ENCODE measurements around the gene PRDM16. TPM values are rescaled to one million over a fixed set of nuclear protein-coding genes. Genes with fewer than 3 reads are reported as not detected.

Gene PRDM16
- total RNA-seq, 1 experiment from 2014 or later = 0.17 TPM

DNA sequence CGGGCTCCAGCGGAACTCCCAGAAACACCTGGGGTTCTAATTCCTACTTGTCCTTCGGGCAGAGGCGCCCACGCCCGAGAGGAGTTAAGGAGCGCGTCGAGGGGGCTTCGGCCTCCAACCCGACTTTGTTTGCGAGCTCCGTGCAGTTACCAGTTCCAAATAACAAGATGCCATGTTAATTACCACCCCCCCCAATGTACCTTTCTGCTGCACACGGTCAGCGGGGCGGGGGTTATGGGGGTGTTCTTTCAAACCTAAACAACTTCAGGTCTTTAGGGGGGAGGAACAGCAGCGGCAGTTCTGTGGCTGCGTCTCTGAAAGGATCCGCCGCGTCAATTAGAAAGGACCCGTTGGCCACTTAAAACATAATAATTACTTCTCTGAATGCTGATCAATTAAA, 114.8 kb downstream of the PRDM16 start:
- peaks cover 4% of the 10 kb centered on the region for H3K23me2 ChIP-seq (ENCODE audit: insufficient read length, low read depth, low read length, poor library complexity, severe bottlenecking)
- Mint-ChIP-seq H3K9me3 (no peaks in the 10 kb centered on the region), H3K4me3 (no peak overlapping the region)

More for the DNA sequence above, 114.8 kb downstream of the PRDM16 start:
- no peaks in the 10 kb centered on the region for H3K27me3 ChIP-seq (ENCODE audit: insufficient read depth, low read length)
- no peak overlapping the region for H4K91ac ChIP-seq (ENCODE audit: insufficient read length, low read depth, low read length)
- no peak overlapping the region for H4K8ac ChIP-seq (replicated peaks; ENCODE audit: insufficient read length, low read depth, low read length)
- Mint-ChIP-seq H3K36me3 (ENCODE audit: insufficient read depth in 1 of 3, low read depth in 3 of 3) (no peaks in the 10 kb centered on the region), H3K27ac (no peak overlapping the region; a peak in 1 of 7 replicates), H3K27me3 (ENCODE audit: low read depth) (peaks cover 3% of the 10 kb centered on the region), H3K4me1 (peaks cover 4 to 9% of the 10 kb centered on the region in 2 experiments; a peak in 3 of 4 replicates)
- no peak overlapping the region for H3K9ac ChIP-seq (ENCODE audit: extremely low read depth, insufficient read length, low read length)
- H3K4me1 ChIP-seq (ENCODE audit: insufficient read depth, low read length) = no peaks in the 10 kb centered on the region
- WGBS (ENCODE audit: extremely low coverage, insufficient read length, low lambda C conversion rate) = no CpG with 5 or more reads among the region's 22 CpGs
- peaks cover 4% of the 10 kb centered on the region for H3K9me3 ChIP-seq (ENCODE audit: control insufficient read depth, low read depth, low read length)
- no peak overlapping the region for H3K4ac ChIP-seq (ENCODE audit: low read depth, low read length)
- H3K79me2 ChIP-seq (ENCODE audit: insufficient read depth, low read length) = no peaks in the 10 kb centered on the region
- H2BK12ac ChIP-seq (ENCODE audit: insufficient read length, low read depth, low read length) = no peak overlapping the region
- H2BK20ac ChIP-seq (ENCODE audit: low read depth, low read length, poor library complexity, severe bottlenecking) = no peak overlapping the region
- no peak overlapping the region for H2AFZ ChIP-seq (ENCODE audit: low read length)
- no peak overlapping the region for H3K23ac ChIP-seq (ENCODE audit: insufficient read length, low read depth, low read length)
- H3K4me2 ChIP-seq (ENCODE audit: insufficient read depth, insufficient read length, low read length) = no peak overlapping the region
- no peaks in the 10 kb centered on the region for H4K20me1 ChIP-seq (ENCODE audit: control insufficient read depth, insufficient read depth, insufficient read length)
- TF ChIP-seq, protein P1, sequence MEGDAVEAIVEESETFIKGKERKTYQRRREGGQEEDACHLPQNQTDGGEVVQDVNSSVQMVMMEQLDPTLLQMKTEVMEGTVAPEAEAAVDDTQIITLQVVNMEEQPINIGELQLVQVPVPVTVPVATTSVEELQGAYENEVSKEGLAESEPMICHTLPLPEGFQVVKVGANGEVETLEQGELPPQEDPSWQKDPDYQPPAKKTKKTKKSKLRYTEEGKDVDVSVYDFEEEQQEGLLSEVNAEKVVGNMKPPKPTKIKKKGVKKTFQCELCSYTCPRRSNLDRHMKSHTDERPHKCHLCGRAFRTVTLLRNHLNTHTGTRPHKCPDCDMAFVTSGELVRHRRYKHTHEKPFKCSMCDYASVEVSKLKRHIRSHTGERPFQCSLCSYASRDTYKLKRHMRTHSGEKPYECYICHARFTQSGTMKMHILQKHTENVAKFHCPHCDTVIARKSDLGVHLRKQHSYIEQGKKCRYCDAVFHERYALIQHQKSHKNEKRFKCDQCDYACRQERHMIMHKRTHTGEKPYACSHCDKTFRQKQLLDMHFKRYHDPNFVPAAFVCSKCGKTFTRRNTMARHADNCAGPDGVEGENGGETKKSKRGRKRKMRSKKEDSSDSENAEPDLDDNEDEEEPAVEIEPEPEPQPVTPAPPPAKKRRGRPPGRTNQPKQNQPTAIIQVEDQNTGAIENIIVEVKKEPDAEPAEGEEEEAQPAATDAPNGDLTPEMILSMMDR (conservative IDR thresholded peaks at IDR 0.05) = no peak
- H2AK5ac ChIP-seq (ENCODE audit: insufficient read length, low read length) = no peak overlapping the region
- no peak overlapping the region for H3K27ac ChIP-seq (ENCODE audit: insufficient read length, low read depth, low read length)
- H3K56ac ChIP-seq (ENCODE audit: insufficient read length, low read depth, low read length) = no peak overlapping the region
- no peak overlapping the region for H3T11ph ChIP-seq (ENCODE audit: low read length)
- H2BK15ac ChIP-seq (ENCODE audit: low read depth, low read length) = no peak overlapping the region
- no peak overlapping the region for H2BK120ac ChIP-seq (ENCODE audit: low read depth, low read length, poor library complexity, severe bottlenecking)
- H3K14ac ChIP-seq (ENCODE audit: insufficient read depth, low read length) = no peak overlapping the region
- no peak overlapping the region for H4K5ac ChIP-seq (ENCODE audit: insufficient read length, low read depth, low read length)
- H3K18ac ChIP-seq (ENCODE audit: insufficient read length, low read depth, low read length) = no peak overlapping the region
- H3K79me1 ChIP-seq (ENCODE audit: insufficient read depth, low read depth, low read length, poor library complexity, severe bottlenecking) = no peaks in the 10 kb centered on the region
- no peak for DNase-seq
- H2BK5ac ChIP-seq (ENCODE audit: insufficient read length, low read length) = no peak overlapping the region

Measured in H9 (cell line).